Prostate gland (tissue), 2 donors: ENCODE measurements around the gene GYS1. TPM values are rescaled to one million over a fixed set of nuclear protein-coding genes. Genes with fewer than 3 reads are reported as not detected.
"Not testable (repeated sequence)": the region's sequence is repeated elsewhere in the genome, so short reads cannot be mapped to it uniquely, and the experiment has no call there.

Source experiments
- DNase-seq: peaks from one replicate; pipeline ENCODE4 v3.0.0-alpha.2; 2019; ENCODE audit warnings: low spot score
- H3K27ac ChIP-seq, 2 donors: fragments of 200-600 bp; sonication (generic); 2 replicates each; pipeline ENCODE4 v1.5.1; 2017 to 2019
- H3K27me3 ChIP-seq: fragments of 200-600 bp; sonication (generic); replicated peaks from 2 replicates; pipeline ENCODE4 v1.5.1; 2019; ENCODE audit not compliant: insufficient read depth
- H3K36me3 ChIP-seq, 2 donors: fragments of 200-600 bp; sonication (generic); 1 replicate in 1 of 2; 2 replicates in 1 of 2; pipeline versions ENCODE4 v1.5.1 to v1.8.1; 2017 to 2019
- H3K4me1 ChIP-seq: fragments of 200-600 bp; sonication (generic); replicated peaks from 2 replicates; pipeline ENCODE4 v1.5.1; 2019
- H3K4me3 ChIP-seq, 2 donors: fragments of 200-600 bp; sonication (generic); 2 replicates each; pipeline ENCODE4 v1.5.1; 2017 to 2019
- H3K9me3 ChIP-seq: fragments of 200-600 bp; sonication (generic); 2 replicates; pipeline ENCODE4 v1.5.1; 2017
- CTCF ChIP-seq, 4 experiments: fragments of 200-600 bp in 2 of 4; fragments of 450-650 bp in 2 of 4; sonication (generic) in 2 of 4; IDR thresholded peaks; 1 replicate in 3 of 4; 2 replicates in 1 of 4; pipeline ENCODE4 v1.5.1; 2016 to 2019; ENCODE audit warnings: antibody characterized with exemption in 4 of 4, mild to moderate bottlenecking in 2 of 4, moderate library complexity in 2 of 4
- POLR2A ChIP-seq: fragments of 450-650 bp; IDR thresholded peaks from one replicate; pipeline ENCODE4 v1.6.1; 2016; ENCODE audit warnings: antibody characterized with exemption, mild to moderate bottlenecking
- POLR2AphosphoS5 ChIP-seq: sonication (generic); formaldehyde crosslinking; IDR thresholded peaks from one replicate; pipeline ENCODE4 v1.6.1; 2017; ENCODE audit warnings: antibody characterized with exemption
- WGBS: methylation state at CpG from one replicate; pipeline ENCODE4 v1.1.5; 2018; 5-methylcytosine and 5-hydroxymethylcytosine counted together
- intact Hi-C: fragments of 100-400 bp; cut with DNase I; formaldehyde crosslinking; loops from one replicate; pipeline ENCODE4 v1.14.2; 2022
- total RNA-seq, 2 donors: library from RNA; depleted of rRNA; stranded (reverse); fragments of >200 nt; gene quantifications; one replicate each; pipeline ENCODE4 v1.1.0, GENCODE V29; 2016

The GYS1 gene
- total RNA-seq, 2 donors from 2014 or later = 47.3 to 52.0 TPM

- 86% methylated on average over 11 of the region's 11 CpGs for WGBS
- TF ChIP-seq POLR2AphosphoS5 (no peak), CTCF (IDR thresholded peaks at IDR 0.05) (no peak), POLR2A (no peak)
- H3K4me3 ChIP-seq = no peak overlapping the region
- no peaks in the 10 kb centered on the region for H3K36me3 ChIP-seq
- no peaks in the 10 kb centered on the region for H3K27me3 ChIP-seq
- no peaks in the 10 kb centered on the region for H3K9me3 ChIP-seq
- H3K4me1 ChIP-seq = no peaks in the 10 kb centered on the region
- intact Hi-C loops = no loop called here
- no peak for DNase-seq
- H3K27ac ChIP-seq = no peak overlapping the region
Measured at GRCh38 chr19:48925240-48925843, 67.8 kb downstream of the GYS1 start.

DNA sequence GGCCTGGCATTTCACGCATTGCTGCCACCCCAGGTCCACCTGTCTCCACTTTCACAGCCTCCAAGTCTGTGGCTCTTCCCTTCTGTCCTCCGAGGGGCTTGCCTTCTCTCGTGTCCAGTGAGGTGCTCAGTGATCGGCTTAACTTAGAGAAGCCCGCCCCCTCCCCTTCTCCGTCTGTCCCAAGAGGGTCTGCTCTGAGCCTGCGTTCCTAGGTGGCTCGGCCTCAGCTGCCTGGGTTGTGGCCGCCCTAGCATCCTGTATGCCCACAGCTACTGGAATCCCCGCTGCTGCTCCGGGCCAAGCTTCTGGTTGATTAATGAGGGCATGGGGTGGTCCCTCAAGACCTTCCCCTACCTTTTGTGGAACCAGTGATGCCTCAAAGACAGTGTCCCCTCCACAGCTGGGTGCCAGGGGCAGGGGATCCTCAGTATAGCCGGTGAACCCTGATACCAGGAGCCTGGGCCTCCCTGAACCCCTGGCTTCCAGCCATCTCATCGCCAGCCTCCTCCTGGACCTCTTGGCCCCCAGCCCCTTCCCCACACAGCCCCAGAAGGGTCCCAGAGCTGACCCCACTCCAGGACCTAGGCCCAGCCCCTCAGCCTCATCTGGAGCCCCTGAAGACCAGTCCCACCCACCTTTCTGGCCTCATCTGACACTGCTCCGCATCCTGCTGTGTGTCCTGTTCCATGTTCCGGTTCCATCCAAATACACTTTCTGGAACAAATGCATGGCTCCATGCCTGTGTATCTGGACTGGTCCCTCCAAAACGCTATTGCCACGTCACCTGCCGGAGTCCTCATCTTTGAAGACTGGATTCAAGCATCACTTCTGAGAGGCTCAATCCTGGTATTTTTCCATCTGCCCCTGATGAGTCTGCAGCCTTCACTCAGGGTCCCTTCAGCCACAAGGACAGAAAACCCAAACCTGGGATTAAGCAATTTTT is 70.3 kb downstream of the GYS1 start:
- no peak overlapping the region for H3K4me3 ChIP-seq
- H3K9me3 ChIP-seq = no peaks in the 10 kb centered on the region
- TF ChIP-seq POLR2A (no peak), POLR2AphosphoS5 (no peak), CTCF (IDR thresholded peaks at IDR 0.05) (no peak)
- 86% methylated on average over 18 of the region's 18 CpGs for WGBS
- intact Hi-C loops = no loop called here
- no peaks in the 10 kb centered on the region for H3K27me3 ChIP-seq
- H3K4me1 ChIP-seq = no peaks in the 10 kb centered on the region
- DNase-seq = no peak
- peak overlapping the region in 1 of 2 donors; percentile 19 for H3K27ac ChIP-seq
- no peaks in the 10 kb centered on the region for H3K36me3 ChIP-seq

GRCh38 chr19:48921721-48922500 is 71.2 kb downstream of the GYS1 start:
- Histone ChIP-seq H3K9me3 (no peaks in the 10 kb centered on the region), H3K27ac (no peak overlapping the region), H3K36me3 (no peaks in the 10 kb centered on the region), H3K4me3 (no peak overlapping the region), H3K27me3 (no peaks in the 10 kb centered on the region), H3K4me1 (no peaks in the 10 kb centered on the region)
- whole genome bisulfite sequencing = 88% methylated on average over 9 of the region's 12 CpGs
- intact Hi-C loops = no loop called here
- DNase-seq = no peak
- no peak for TF ChIP-seq CTCF (IDR thresholded peaks at IDR 0.05)
- no peak for TF ChIP-seq POLR2AphosphoS5
- TF ChIP-seq POLR2A = no peak

DNA sequence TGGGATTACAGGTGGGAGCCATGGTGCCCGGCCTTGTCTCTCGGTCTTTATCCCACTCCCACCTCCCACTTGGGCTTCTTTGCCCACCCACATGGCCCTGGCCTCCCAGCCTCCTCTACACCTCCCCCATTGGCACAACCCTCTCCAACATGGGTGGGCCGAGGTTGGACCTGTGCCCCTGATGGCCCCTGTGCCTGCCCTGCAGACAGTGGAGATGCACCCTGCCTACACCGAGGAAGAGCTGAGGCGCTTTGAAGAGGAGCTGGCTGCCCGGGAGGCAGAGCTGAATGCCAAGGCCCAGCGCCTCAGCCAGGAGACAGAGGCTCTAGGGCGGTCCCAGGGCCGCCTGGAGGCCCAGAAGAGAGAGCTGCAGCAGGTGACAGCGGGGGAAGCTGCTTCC is 72.2 kb downstream of the GYS1 start:
- DNase-seq = no peak
- TF ChIP-seq POLR2A = no peak
- TF ChIP-seq CTCF (IDR thresholded peaks at IDR 0.05) = no peak
- TF ChIP-seq POLR2AphosphoS5 = no peak
- no peak overlapping the region for H3K4me3 ChIP-seq
- no peaks in the 10 kb centered on the region for H3K9me3 ChIP-seq
- H3K4me1 ChIP-seq = no peaks in the 10 kb centered on the region
- 86% methylated on average over 10 of the region's 10 CpGs for WGBS
- H3K27ac ChIP-seq = no peak overlapping the region
- no peaks in the 10 kb centered on the region for H3K27me3 ChIP-seq
- no peaks in the 10 kb centered on the region for H3K36me3 ChIP-seq
- intact Hi-C loops = no loop called here

- H3K9me3 ChIP-seq = not testable (repeated sequence)
- 94% methylated on average over 8 of the region's 8 CpGs for WGBS
Measured at GRCh38 chr19:48919271-48919670, 73.8 kb downstream of the GYS1 start.

More at GRCh38 chr19:48919271-48919670, 73.8 kb downstream of the GYS1 start:
- H3K36me3 ChIP-seq, intact Hi-C loops, DNase-seq, H3K4me1 ChIP-seq, H3K27ac ChIP-seq, H3K27me3 ChIP-seq, H3K4me3 ChIP-seq: not testable (repeated sequence)
